GM21529 (cell line): ENCODE measurements around the gene IMMP2L.
"Not testable (repeated sequence)": the region's sequence is repeated elsewhere in the genome, so short reads cannot be mapped to it uniquely, and the experiment has no call there.

Source experiments
- ATAC-seq: cut with Tn5 transposase; IDR thresholded peaks from one replicate; pipeline ENCODE4 v1.9.1; 2021; ENCODE audit not compliant: unreplicated experiment

IMMP2L gene

DNA sequence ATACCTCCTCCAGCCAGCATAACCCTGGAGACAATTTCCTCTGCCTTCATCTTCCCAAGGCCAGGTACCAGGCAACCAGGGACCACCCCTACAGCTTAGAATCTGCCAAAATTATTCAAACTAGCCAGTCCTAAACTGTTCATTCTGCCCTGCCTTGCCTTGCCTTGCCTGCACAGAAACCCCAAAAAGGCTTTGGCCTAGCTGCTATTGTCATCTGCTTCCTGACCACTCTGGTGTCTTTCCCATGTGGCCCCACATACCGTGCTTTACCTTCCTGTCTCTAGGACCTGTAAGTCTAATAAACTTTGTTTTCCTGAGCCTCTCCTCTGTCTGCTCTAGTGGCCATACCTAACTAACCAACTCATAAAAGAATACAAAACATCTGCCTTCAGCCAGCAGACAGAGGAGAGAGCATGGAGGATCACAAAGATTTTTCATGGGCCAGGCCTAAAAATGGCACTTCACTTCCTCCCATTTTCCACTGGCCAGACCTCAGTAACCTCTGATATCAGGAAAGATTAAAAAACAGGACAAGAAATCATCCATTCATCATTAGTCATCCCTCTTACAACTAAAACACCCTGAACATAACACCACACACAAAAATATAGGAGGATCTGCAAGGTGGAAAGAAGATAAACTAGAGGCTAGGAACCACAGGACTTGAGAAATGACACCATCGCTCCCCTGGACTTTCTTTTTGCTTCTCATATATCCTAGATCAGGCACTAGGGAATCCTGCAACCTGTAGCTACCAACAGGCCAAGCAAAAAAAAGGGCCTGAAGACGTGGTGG lies 51.5 kb downstream of the IMMP2L start:
- no peak for ATAC-seq

- ATAC-seq = no peak
These were observed 52.2 kb downstream of the IMMP2L start for GRCh38 chr7:111510062-111510461.

DNA sequence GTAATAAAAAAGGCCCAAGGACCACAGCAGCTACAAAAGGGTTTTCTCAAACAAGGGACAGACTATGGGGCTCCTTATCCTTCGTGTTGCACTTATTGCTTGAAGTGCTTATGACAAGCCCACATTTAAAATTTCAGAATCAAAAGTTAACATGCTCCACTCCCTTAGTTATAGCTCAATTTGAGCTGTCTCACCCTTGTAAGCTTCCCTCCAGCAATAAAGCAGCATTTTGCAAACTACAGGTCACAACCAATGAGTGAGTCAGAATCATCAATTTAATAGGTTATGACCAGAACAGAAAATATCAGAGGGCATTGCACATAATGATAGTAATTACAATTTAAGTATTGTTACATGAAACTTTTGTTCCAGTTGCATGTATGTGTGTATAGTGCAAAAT lies 53.0 kb downstream of the IMMP2L start:
- ATAC-seq = no peak

DNA sequence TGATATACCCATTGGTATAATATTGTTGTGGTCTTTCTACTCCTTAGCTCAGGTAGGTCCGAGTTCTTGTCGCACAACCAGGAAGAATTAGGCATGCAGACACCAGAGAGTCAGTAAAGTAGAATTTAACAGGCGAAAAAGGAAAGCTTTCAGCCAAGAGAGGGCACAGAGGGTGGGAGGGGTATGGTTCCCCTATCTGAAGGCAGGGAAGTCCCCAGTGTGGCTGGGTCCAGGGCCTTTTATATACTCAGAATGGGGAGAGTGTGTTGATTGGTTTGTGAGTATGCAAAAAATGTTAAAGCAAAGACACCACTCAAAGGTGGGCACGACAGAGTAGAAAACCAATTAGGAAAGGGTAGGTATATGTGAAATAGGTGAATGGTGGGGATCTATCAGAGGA lies 53.9 kb downstream of the IMMP2L start:
- ATAC-seq = peak; percentile 70

DNA sequence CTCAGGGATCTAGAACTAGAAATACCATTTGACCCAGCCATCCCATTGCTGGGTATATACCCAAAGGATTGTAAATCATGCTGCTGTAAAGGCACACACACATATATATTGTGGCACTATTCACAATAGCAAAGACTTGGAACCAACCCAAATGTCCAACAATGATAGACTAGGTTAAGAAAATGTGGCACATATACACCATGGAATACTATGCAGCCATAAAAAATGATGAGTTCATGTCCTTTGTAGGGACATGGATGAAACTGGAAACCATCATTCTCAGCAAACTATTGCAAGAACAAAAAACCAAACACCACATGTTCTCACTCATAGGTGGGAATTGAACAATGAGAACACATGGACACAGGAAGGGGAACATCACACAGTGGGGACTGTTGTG lies 56.9 kb downstream of the IMMP2L start:
- not testable (repeated sequence) for ATAC-seq

- ATAC-seq = not testable (repeated sequence)
These were observed 60.5 kb downstream of the IMMP2L start for GRCh38 chr7:111501799-111502198.

DNA sequence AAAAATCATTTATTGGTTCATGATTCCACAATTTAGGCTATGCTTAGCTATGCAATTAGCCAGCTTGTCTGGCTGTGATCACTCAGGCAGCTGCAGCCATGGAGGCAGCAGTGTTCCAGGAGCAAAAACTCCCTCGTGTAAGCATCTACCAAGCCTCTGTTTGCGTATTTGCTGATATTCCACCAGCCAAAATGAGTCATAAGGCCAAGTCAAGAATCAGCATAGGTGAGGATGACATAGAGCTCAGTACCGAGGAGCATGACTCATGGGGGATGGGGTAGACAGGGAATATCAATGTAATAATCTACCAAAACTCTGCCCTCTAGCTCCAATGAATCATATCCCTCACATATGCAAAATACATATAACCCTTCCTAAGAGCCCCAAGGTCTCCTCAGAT lies 63.3 kb downstream of the IMMP2L start:
- ATAC-seq = no peak

- no peak for ATAC-seq
These were observed 63.8 kb downstream of the IMMP2L start for GRCh38 chr7:111498391-111499007.

DNA sequence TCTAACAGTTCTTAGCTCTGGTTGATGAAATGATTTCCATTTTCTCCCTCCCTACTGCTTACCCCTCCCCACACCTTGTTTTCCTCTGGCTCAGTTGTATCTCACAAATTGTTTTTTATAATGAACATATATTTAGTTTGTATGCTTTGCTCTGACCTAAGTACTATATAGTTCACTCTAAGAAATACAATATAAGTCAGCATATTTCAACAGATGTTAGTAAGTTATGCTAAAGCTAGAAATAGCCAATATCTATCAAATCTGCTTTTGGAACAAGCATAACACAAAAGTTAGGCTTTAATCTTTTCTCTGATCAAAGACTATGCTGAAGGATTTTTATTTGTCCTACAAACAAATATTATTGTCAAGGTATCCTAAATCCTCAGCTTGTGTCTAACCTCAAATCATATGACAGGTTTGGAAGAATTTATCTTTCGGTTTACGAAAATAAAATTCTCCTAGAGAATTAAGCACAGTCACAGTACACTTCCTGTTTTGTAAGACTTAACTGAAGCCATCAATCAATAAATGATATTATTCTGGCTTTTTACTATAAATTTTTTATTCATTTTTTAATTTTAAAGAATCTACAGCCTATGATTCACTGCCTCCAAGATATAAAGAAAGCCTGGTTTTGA lies 67.0 kb downstream of the IMMP2L start:
- ATAC-seq = no peak

DNA sequence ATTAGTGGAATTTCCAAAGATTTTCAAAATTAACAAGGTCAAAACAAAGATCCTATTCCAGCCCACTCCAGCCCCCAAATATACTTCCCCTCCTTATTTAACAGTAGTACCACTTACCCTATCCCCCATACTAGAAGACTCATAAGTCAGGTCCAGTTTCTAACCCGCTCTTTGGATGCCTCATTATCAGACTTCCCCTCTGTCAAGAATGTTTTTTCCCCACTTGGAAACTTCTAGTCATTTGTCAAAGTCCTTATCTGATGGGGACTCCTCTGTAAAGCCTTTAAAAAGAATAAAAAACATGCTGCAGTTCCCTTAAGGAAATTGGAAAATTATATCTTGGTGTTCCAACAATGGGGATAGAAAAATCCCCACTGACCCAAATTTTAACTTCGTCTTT lies 70.1 kb downstream of the IMMP2L start:
- ATAC-seq = no peak

GRCh38 chr7:111486472-111487142 lies 75.7 kb downstream of the IMMP2L start:
- ATAC-seq = peak; percentile 76

DNA sequence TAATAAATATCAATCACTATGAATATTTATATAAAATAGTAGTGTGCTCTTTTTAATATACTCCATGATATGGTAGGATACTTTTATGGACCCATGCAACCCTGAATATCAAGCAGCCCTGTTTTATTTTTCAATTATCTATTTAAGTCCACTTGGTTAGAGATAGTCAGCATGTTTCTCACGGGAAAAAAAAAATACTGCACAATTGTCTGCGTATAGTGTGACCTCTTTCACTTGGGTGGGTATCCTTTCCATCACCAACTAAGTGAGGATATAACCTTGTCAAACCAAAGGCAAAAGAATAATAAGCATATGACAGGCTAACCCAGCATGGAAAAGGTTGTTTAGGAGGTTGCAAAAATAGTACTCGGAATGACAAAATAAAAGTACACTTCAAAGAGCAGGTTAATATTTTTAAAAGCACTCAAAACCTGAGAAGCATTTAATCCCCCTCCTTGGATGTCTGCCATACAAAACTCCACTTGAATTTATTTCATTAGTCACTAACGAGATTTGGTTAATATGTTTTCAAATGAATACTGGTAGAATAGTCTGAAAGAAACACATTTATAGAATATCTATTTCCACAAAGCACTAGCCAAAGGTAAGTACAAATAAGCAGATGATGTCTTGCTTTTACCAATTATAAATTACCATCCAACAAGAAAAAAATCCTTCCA lies 76.5 kb downstream of the IMMP2L start:
- ATAC-seq = no peak

- no peak for ATAC-seq
These were observed 79.2 kb downstream of the IMMP2L start for GRCh38 chr7:111483078-111483477.

DNA sequence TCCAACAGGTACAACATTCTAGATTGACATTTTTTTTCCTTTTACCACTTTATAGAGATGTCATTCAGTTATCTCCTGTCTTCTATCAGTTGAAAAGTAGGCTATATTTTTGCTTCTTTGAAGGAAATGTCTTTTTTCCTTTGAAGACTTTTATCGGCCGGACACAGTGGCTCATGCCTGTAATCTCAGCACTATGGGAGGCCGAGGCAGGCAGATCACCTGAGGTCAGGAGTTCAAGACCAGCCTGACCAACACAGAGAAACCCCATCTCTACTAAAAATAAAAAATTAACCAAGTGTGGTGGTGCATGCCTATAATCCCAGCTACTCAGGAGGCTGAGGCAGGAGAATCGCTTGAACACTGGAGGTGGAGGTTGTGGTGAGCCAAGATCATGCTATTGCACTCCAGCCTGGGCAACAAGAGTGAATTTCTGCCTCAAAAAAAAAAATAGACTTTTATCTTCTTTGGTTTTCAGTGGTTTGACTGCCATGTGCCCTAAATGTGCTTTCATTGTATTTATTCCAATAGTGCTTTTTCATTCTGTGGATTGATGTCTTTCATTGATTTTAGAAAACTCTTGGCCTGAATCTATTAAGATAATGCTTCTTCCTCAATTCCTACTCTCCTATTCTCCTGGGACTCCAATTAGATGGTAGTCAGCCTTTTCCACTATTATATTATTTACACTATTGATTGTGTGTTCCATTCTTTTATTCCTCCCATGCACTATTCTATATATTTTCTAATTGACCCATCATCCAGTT lies 84.6 kb downstream of the IMMP2L start:
- no peak for ATAC-seq

DNA sequence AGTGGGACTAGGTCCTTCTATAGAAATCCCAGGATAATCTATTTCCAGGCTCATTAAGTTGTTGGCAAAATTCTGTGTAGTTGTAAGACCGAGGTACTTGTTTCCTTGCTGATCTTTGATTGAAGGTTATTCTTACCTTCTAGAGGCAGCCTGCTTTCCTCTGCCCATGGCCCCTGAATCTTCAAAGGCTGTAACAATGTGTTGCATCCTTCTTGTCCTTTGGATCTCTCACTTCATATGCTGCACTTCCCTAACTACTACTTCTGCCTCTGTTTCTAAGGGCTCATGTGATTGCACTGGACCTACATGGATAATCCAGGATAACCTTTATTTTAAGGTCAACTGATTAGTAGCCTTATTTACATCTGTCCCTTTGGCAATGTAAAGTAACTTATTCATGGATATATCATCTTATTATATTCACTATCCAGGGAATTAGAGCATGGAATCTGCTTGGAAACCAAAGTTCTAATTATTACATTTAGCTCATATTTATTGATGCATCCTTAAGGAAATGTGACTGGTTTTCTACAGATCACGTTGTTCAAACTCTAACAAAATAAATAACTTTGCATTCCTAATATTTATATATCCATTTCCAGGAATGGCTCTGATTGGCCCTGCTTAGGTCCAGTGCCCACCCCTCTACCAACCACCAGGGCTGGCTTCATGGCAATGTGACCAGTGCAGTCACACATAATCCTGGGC lies 85.6 kb downstream of the IMMP2L start:
- ATAC-seq = no peak

DNA sequence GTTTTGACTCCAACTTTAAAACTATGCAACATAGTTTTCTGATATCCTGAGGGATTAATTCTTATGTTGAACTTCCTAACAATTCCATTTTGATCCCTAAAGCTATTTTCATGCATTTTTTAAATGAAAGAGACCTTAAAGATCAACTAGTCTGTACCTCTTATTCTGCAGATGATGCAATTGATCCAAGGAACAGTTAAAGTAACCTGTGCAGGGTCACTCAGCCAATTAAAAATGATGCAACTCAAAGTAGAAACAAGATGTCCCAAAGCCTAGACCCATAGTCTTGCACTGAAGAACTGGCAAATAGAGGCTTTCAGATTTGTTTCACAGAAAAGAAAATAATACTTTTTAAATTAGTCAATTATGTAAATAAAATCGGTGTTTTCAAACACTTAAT lies 86.3 kb downstream of the IMMP2L start:
- no peak for ATAC-seq

DNA sequence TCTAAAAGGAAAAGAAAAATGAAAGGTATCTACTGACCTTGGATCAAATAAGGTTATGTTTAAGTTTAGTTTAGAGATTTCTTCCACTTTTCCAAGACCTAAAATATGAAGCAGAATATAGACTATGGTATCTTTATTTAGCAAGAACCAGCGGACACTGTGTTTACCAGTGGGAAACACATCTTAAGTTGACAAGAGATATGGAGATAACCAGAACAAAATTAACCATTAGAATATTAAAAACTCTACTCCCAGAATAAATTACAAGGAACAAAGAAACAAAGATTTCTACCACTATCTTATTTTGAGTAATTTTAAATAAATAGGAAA lies 86.9 kb downstream of the IMMP2L start:
- no peak for ATAC-seq

DNA sequence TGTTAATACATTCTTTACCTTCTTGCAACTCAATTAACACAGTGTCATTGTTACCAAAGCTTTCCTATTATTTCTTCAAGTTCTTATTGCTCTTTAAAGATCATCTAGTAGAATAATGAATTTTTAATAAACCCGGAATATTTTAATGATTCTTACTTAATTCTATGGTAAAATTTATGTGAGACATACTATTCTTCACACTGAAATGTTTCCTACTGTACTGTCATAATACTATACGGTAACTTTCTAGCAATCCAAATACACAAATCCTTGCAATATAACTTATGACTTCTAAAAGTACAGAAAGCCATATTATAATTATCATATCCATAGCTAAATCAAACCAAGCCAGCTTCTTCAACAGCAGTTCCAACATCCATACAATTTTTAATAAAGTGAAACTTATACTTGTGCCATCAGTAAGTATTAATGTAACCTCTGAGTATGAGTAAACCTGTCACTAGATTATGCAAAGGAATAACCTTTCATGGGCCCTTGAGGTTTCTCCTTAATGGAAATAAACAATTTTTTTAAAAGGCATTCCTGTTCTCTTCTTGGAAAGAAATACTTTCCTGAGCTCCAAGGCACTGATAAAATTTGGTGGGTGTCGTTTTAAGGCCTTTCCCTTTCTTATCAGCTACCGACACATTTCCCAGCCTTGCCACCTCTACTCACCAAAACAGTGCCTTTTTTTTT lies 87.4 kb downstream of the IMMP2L start:
- no peak for ATAC-seq

GRCh38 chr7:111473449-111474198 lies 88.7 kb downstream of the IMMP2L start:
- ATAC-seq = no peak
